ENCODE measurements around the gene PGGT1B.
A peak's percentile ranks its signal among the peaks of the same experiment; 100 is the strongest.
"Not testable (repeated sequence)": the region's sequence is repeated elsewhere in the genome, so short reads cannot be mapped to it uniquely, and the experiment has no call there.

Gene PGGT1B

DNA sequence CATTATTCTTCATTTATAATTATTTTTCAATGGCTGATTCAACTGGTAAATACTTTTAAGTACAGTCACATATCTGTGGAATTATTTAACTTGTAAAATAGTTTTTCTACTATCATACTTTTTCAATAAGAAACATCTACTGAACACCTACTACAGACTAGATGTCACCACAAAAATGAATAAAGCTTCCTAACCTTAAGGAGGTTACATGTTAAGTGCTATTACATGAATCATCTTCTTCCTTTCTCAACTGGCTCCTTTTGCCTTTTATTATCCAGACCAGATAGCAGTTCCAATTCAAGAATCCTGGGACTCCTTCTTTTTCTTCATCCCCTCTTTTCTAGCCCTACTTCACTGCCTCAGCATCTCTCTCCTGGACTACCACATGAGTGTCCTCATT lies 4.7 kb downstream of the PGGT1B start:
- no peak for DNase-seq (ENCODE audit: low read depth)

DNA sequence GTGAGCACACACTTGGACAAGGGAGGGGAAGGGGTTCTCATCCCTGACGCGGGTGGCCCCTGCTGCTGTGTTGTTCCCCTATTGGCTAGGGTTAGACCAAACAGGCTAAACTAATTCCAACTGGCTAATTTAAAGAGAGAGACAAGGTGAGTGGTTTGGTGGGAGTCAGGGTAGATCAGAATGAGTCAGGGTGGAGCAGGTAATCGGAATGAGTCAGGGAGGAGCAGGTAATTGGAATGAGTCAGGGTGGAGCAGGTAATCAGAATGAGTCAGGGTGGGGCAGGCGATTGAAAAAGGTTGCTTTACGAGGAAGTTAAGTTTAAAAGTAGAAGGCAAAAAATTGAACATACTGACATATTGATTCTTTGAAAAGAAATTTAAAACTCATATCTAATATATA lies 13.3 kb downstream of the PGGT1B start:
- DNase-seq (ENCODE audit: low read depth): not testable (repeated sequence)

DNA sequence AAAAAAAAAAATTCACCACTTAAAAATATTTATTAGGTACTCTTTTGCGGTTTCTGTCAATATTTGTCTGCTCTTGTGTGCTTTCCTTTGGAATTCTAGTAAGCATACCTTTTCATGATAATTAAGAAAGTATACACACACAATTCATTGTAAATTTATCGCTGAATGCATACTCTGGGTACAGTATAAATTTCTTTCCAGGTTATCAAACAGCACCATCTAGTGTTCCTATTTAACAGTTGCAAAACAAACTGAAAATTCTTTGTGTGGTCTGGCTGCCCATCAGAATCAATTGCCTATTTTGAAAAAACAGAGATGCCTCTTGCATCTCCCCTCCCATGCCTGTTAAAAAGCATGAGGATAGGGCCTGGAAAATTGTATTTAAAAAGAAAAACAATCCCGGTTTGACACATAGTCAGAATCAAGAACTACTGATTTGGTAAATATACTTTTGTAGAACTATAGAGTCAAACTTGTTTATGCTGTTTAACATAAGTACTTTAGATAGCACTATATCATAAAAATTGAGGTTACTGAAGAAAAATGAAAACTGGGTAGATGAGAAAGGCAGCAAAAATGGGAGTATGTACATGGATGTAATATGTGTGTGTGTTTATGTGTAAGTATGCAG lies 16.2 kb downstream of the PGGT1B start:
- no peak for DNase-seq (ENCODE audit: low read depth)

DNA sequence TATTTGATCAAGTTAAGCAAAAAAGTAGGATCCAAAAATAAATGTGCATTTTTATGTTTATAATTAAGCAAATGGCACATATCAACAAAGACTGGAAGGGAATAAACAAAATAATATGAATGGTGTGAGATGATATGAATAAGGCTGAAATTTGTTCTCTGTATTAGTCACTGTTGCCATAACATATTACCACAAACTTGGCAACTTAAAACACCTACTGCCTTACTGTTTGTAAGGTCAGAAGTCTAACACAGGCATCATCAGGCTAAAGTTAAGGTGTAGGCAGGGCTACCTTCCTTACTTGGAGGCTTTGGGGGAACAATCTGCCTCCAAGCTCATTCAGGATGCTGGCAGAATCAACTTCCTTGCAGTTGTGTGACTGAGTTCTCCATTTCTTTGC lies 19.3 kb downstream of the PGGT1B start:
- DNase-seq (ENCODE audit: low read depth): no peak

DNA sequence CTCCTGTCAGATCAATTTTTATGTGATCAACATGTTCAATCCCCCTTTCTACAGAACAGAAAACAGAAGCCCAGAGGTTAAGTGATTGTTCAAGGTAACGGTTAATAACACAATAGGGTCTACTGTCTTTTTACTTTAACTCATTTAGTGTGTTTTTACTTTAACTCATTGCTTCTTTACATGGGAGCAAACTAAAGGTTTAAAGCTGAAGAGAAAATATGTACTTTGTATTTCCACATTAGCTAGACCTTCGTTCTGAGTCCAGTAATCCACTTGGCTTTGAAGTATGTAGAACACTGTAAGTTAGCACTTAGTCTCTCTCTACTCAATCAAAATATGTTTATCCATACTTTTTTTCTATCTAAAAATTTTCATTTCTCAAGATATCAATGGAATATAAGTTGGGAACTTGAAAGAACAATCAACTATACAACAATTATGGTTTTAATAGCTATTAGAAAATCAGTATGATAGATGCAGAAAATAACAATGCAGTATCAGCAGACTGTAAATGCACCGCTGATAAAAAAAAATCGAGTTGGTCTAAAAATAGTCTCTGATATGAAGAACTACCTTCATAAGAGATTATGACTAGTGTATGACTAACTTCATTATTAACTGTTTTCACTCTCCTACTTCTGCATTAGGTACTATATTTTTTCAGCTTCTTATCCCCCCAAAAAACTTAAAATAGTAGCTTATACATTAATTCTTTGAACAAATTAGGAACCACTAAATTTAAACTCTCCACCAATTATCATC lies 20.6 kb downstream of the PGGT1B start:
- no peak for DNase-seq (ENCODE audit: low read depth)

DNA sequence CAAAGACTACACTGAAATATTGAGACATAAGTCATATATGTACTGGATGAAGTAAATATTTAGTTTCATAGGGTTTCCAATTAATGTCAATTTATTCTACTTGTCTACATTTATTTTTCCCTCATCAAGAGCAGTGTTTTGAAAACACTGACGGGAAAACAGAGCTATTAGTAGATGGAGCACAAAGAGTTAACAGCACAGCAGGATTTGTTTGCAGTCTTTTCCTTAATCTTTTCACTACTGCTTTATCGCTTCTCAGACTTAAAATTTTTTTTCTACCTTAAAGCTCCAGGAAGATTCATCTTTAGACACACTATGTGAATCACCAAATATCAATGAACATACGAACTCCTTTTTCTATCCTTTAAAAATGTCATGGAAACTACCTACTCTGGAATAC lies 25.6 kb downstream of the PGGT1B start:
- no peak for DNase-seq (ENCODE audit: low read depth)

DNA sequence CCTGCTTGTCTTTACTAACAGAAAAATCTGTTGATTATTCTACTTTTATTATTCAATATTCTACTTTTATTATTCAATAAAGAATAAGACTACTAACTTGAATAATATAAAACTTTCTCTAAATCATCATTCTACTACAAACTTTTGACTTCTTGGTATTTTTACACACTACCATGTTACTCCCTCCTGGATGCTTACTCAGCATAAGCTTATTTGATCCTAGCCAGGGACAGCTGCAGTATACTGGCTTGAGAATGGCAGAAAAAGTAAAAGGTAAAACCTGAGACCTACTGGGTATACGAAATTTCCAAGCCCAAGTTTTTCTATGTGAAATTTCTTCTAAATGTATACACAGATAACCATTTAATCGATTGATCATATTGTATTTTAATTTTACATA lies 26.1 kb downstream of the PGGT1B start:
- DNase-seq (ENCODE audit: low read depth): no peak

DNA sequence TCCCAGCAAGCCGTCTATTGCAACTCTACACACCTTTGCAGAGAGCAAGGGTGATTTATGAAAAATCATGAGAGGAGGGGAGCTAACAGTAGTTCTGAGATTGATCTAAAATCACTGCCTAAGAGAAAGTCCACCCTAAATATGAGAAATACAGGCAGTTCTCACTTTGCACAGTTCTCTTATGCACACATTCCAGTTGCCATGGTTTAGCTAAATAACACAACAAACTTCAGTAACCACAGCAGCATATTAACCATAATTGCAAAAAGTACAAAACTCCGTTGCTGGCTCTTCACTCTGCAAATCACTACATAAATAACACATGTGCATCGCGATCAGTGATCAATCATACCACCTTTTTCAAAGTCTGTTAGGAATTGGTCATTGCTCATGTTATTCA lies 31.1 kb downstream of the PGGT1B start:
- DNase-seq (ENCODE audit: low read depth): no peak

DNA sequence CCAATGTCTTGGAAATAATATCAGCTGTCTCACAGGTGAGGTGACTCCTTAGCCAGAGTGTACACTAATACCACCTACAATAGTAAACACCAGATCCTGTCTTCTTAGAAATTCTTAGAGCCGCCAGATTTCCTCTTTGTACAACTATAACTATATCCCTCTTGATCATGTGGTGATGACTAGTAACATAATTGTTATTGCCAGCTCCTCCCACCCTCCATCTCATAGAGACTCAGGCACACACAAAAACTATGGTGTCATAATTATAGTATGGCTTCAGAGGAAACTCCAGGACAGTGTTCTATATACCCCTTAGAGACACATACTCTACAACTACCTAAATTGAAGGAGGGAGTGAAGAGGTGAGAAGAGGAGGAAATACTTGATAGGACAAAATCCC lies 33.1 kb downstream of the PGGT1B start:
- DNase-seq (ENCODE audit: low read depth): no peak

DNA sequence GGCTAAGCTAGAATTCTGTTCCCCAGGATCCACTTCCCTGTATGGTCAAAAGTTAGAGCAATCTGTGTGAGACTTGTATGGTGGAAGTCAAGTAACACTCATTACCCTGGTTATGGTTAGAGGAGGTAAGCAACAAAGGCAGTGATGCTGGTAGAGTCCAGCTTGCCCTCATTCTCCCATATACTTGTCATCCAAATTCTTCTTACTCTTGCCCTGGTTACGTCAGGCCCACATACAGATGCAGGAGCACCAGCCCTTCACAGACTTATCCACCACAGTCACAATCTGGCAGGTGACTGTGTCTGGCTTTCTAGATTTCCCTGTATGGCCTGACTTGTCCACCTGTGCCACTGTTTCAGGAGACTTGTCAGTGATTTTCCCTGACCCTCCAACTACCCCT lies 35.4 kb downstream of the PGGT1B start:
- no peak for DNase-seq (ENCODE audit: low read depth)

DNA sequence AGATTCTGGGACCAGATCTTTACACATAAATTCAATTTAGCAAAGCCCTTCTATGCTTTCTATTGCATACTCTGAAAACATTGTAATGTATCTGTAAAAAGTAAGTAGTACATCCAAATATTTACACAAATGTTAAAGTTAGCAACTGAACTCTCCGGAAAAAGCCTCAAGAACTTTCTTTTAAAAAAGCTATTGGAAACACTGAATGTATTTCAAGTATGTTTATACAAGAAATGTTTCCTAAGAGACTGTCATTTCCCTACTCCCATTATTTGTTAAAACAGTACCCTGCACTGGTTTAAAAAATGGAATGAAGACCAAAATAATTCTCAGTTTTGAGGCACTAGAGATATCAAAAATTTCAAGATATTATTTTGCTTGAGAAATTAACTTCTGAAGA lies 48.1 kb downstream of the PGGT1B start:
- DNase-seq (ENCODE audit: low read depth): no peak

DNA sequence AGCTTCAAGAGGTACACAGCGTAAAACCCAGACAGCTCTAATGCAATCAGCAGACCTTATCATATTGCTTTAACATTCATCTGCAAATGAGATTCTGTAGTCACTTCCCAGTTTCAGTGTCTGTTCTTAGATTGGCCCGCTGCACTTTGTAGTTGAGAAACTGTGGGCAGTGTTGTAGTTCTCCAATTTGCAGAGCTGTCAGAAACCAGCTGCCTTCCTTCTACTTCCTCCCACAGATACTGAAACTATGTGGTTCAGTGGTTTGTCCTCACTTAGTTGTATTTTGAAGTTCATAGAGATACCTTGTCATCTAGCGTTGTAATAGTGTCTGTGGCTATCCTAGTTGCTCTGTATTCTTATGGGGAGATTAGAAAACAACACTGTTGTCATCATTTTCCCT lies 53.4 kb downstream of the PGGT1B start:
- no peak for DNase-seq (ENCODE audit: low read depth)

DNA sequence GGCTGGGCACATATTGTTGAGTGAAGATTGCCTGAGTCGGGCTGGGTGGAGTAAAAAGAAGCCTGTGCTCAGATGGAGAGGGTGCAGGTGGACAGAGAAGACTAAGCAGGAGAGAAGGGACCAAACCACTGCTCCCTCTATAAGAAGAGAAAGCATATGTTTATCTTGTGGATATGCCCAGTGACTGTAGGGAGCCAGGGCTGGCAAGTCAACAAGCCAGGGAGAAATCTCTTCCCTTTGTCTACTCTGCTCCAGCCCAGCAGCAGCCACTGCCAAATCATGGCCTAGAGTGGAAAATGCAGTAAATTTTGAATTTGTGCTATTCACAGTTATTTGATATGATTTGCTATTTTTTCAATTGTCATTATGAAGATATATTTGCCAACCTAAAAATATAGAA lies 59.7 kb downstream of the PGGT1B start:
- no peak for DNase-seq (ENCODE audit: low read depth)

DNA sequence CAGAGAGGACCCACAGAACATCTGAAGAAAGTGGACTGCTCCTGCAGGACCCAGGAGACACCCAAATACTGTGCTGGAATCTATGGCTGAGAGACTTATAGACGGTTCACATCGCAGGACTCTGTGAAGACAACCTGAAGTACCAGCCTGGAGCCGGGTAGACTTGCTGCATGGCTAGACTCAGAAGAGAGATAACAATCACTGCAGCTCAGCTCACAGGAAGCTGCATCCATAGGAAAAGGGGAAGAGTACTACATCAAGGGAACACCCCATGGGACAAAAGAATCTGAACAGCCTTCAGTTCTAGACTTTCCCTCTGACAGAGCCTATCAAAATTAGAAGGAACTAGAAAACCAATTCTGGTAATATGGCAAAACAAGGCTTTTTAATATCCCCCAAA lies 66.5 kb downstream of the PGGT1B start:
- no peak for DNase-seq (ENCODE audit: low read depth)

DNA sequence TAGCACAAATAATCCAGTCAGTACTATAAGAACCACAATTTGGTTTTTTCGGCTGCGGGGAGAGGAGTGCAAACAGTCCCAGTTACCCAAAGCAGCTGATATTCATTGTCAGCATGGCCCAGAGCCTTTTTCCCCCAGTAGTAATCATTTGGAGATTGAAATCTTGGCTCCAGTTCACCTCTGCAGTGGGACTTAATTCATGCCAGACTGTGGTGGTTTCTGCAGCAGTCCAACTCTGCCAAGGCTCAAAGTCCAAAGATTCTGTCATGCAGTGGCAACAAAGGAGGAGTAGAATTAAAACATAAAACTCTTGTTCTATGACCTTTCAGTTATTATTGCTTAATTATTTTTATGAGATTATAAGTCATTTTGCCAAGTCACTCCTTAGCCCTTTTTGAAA lies 68.0 kb downstream of the PGGT1B start:
- no peak for DNase-seq (ENCODE audit: low read depth)

DNA sequence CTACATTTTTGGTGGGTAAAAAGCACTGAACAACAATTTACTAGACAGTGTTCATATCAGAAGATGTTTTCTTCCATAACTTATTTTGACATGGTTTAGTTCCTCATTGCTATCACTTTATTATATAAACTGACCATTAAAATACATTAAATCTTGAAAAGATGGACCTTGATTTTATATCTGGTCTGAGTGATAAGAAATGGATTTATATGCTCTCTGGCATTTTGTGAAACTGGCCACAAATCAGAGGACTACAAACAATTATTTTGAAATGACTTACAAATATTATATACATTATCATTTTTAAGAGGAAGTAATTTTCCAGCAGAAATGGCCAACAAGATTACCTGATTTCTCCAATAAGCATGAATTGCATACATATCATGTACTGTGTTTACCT lies 69.4 kb downstream of the PGGT1B start:
- DNase-seq (ENCODE audit: low read depth): no peak

DNA sequence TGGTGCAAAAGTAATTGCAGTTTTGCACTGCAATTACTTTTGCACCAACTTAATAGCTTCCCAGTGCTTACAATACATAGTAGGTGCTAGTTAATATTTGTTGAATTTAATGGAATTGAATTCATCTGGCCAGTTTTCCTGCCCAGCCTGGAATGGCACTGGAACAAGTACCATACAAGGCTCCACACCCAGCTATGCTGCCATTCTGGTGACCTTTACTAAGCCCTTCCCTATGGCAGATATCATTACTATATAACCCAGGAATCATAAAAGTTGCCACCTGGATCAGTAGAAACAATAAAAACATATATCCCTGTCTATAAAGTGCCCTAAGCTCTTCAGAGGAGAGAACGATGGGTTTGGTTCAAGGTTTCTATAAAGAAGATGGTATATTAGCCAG lies 70.6 kb downstream of the PGGT1B start:
- no peak for DNase-seq (ENCODE audit: low read depth)

DNA sequence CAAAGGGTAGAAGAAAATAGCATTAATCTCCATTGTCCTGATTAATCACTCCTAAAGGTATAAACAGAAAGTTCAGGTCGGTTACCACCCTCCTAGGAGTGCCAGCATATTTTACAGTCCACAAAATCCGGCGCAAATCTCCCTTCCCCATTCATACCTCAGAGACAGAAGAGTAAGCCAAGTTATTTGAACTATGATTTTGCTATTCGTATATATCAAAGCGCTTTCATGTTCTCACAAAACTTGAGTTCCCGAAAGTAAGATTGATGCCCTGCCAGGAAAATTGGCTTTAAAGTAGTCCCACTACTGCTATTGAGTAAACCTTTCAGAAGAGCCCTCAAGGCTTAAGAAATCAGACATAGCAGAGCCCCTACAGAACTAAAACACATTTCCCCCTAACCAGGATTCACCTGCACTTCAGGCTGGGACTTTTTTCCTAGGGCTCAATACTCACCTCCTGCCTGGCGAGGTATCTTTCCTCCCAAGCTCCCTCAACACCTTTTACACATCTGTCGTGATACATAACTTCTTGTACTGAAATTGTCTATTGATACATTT lies 71.1 kb downstream of the PGGT1B start:
- DNase-seq (ENCODE audit: low read depth): no peak

DNA sequence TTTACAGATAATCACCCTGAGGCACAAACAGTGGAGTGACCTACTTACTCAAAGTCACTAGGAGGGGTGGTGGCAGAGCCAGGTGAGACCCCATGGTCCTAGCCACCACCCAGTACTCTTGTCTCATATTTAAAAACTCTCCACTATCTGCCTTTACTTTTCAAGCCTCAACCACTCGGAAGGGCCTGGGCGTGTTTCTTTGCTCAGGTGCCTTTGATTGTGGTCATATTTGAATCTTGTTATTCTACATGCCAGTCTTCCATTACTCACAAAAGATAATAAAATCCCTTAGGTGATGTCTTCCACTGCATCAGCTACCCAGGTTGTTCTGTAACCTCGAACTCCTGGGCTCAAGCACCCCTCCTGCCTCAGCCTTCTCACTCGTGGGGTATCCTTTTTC lies 72.3 kb downstream of the PGGT1B start:
- no peak for DNase-seq (ENCODE audit: low read depth)

DNA sequence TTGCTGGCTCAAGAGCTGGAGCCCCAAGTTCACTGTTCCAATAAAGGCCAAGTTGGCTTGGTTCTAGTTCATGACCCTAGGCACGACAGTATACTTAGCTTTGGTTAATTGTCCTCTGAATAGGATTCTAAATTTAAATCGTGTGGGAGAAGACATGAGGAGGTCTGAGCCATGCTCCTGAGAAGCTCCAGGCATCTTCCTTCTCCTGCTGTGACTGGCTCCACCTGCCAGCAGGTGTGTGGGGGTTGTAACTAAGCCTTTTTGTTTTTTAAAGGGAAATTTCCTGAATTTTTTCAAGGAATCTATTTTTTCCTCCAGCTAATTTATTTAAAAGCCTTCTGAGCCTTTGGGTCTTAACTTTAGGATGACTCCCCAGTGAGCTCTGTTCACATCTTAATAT lies 72.8 kb downstream of the PGGT1B start:
- DNase-seq (ENCODE audit: low read depth): no peak

DNA sequence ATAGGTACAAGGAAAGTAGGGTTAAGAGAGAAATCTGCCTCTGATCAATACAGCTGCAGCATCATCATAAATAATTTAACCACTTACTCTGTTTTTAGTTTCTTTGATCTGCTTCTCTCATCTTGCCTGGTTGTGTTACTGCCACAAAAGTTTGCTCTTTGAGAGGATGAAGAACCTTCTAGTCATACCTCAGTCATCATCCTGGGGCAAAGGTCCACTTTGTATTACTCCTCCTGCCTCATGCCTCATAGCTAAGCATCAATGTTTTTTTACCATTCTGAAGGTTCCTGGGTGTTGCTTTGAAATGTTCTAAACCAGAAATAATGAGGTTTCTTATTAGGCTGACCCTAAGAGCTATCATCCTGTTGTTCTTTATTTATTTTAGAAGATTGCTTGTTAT lies 75.9 kb downstream of the PGGT1B start:
- DNase-seq (ENCODE audit: low read depth): no peak

DNA sequence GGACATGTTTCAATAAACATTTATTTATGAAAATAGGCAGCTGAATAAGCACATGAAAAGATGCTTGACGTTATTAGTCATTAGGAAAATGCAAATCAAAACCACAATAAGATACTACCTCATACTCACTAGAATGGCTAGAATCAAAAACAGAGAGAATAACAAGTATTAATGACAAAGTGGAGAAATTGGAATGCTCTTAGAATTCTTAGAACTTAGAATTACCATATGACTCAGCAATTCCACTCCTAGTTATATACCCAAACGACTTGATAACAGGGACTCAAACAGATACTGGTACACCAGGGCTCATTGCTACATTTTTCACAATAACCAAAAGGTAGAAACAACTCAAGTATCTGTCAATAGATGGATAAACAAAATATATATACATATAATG lies 77.9 kb downstream of the PGGT1B start:
- DNase-seq (ENCODE audit: low read depth): no peak

DNA sequence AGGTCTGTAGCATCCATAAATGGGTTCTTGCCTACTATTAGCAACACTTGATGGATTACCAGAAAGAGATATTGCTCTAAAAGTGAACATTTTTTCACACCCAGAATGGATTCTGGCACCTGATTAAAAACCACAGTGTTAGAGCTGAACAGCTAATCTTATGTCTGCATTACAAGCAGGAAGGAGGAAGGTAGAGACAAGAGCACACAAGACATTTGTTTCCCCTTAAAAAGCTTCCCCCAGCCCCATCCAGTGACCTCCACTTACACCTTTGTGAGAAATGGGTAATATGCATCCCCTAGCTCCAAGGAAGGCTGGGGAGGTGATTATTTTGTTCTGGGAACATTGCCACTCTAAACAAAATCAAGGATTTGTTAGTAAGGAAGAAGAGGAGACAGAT lies 80.9 kb downstream of the PGGT1B start:
- DNase-seq (ENCODE audit: low read depth): no peak

DNA sequence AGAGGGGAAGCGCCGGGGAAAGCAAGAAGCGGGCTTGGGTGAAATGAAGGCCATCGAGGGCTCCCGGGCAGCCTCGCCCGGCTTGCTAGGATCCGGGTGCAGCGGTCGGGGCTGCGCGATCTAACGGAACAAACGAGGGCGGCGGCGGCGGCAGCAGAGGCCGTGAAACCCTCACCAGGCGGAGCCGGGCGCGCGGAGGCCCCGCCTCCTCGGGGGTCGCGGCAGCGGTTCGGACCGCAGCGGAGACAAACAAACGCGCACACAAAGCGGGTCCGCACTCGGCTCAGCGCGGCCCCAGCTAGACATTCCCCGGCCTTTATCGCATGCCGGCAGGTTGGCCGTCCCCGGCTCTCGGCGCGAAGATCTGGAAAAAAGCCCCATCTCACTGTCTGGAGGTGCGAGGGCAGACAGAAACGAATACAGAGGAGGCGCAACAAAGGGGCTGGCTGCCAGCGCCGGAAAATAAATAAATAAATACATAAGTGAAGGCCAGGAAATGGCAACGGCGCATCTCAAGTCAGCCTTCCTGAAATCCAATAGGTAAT lies 82.4 kb downstream of the PGGT1B start:
- peak; percentile 19 for DNase-seq (ENCODE audit: low read depth)

All from stimulated activated CD8-positive, alpha-beta memory T cell treated with anti-CD3 and anti-CD28 coated beads, Interleukin-12 subunit alpha, Interleukin-12 subunit beta, amount 100 ng/mL, for 4 hours (primary cell).